ENCODE measurements around the gene SSBP2. TPM values are rescaled to one million over a fixed set of nuclear protein-coding genes. Genes with fewer than 3 reads are reported as not detected.

SSBP2 gene
- total and polyA plus RNA-seq, 5 donors from 2014 or later, result 17.6 to 43.0 (median 37.4) TPM

GRCh38 chr5:81558188-81558587, 192.7 kb downstream of the SSBP2 start:
- ATAC-seq (ENCODE audit: low read depth in 2 of 2), result no peak
- Mint-ChIP-seq H3K27me3 (no peaks in the 10 kb centered on the region), H3K36me3 (no peaks in the 10 kb centered on the region), H3K27ac (no peak overlapping the region), H3K9me3 (peaks cover 0 to 3% (median 0%) of the 10 kb centered on the region in 7 donors), H3K4me1 (peaks cover 6 to 20% (median 11%) of the 10 kb centered on the region in 4 donors), H3K4me3 (no peak overlapping the region)
- Histone ChIP-seq H3K9me3 (ENCODE audit: control insufficient read depth in 2 of 2, low read length in 2 of 2) (no peaks in the 10 kb centered on the region), H3K36me3 (ENCODE audit: control insufficient read depth, insufficient read depth, low read length) (no peaks in the 10 kb centered on the region), H3K4me3 (ENCODE audit: low read depth, low read length) (no peak overlapping the region), H3K27ac (ENCODE audit: insufficient read depth, low read length, poor library complexity, severe bottlenecking) (no peak overlapping the region), H3K27me3 (ENCODE audit: control insufficient read depth, insufficient read depth, low read length) (no peaks in the 10 kb centered on the region), H3K4me1 (ENCODE audit: control insufficient read depth, insufficient read depth, low read length, poor library complexity, severe bottlenecking) (no peaks in the 10 kb centered on the region)
- DNase-seq, result no peak

- H3K27ac Mint-ChIP-seq, result no peak overlapping the region
- ATAC-seq (ENCODE audit: low read depth in 2 of 2) (no peak), DNase-seq (no peak)
- peaks cover 0 to 2% (median 0%) of the 10 kb centered on the region in 7 donors for H3K9me3 Mint-ChIP-seq
- H3K36me3 Mint-ChIP-seq, result no peaks in the 10 kb centered on the region
- no peak overlapping the region for H3K27ac ChIP-seq (ENCODE audit: insufficient read depth, low read length, poor library complexity, severe bottlenecking)
- H3K27me3 ChIP-seq (ENCODE audit: control insufficient read depth, insufficient read depth, low read length), result no peaks in the 10 kb centered on the region
- no peak overlapping the region for H3K4me3 Mint-ChIP-seq
- no peaks in the 10 kb centered on the region for H3K36me3 ChIP-seq (ENCODE audit: control insufficient read depth, insufficient read depth, low read length)
- no peaks in the 10 kb centered on the region for H3K4me1 ChIP-seq (ENCODE audit: control insufficient read depth, insufficient read depth, low read length, poor library complexity, severe bottlenecking)
- no peaks in the 10 kb centered on the region for H3K27me3 Mint-ChIP-seq
- no peak overlapping the region for H3K4me3 ChIP-seq (ENCODE audit: low read depth, low read length)
- no peaks in the 10 kb centered on the region for H3K9me3 ChIP-seq (ENCODE audit: control insufficient read depth in 2 of 2, low read length in 2 of 2)
- H3K4me1 Mint-ChIP-seq, result peaks cover 6 to 20% (median 11%) of the 10 kb centered on the region in 4 donors
Observed at GRCh38 chr5:81556809-81557208, 194.1 kb downstream of the SSBP2 start.

GRCh38 chr5:81555865-81556264, 195.0 kb downstream of the SSBP2 start:
- H3K36me3 Mint-ChIP-seq, result no peaks in the 10 kb centered on the region
- no peak overlapping the region for H3K27ac Mint-ChIP-seq
- no peaks in the 10 kb centered on the region for H3K27me3 ChIP-seq (ENCODE audit: control insufficient read depth, insufficient read depth, low read length)
- no peaks in the 10 kb centered on the region for H3K4me1 ChIP-seq (ENCODE audit: control insufficient read depth, insufficient read depth, low read length, poor library complexity, severe bottlenecking)
- DNase-seq (no peak), ATAC-seq (ENCODE audit: low read depth in 2 of 2) (no peak)
- peaks cover 6 to 20% (median 11%) of the 10 kb centered on the region in 4 donors for H3K4me1 Mint-ChIP-seq
- no peaks in the 10 kb centered on the region for H3K27me3 Mint-ChIP-seq
- H3K4me3 Mint-ChIP-seq, result no peak overlapping the region
- H3K27ac ChIP-seq (ENCODE audit: insufficient read depth, low read length, poor library complexity, severe bottlenecking), result no peak overlapping the region
- no peaks in the 10 kb centered on the region for H3K36me3 ChIP-seq (ENCODE audit: control insufficient read depth, insufficient read depth, low read length)
- no peaks in the 10 kb centered on the region for H3K9me3 ChIP-seq (ENCODE audit: control insufficient read depth in 2 of 2, low read length in 2 of 2)
- H3K4me3 ChIP-seq (ENCODE audit: low read depth, low read length), result no peak overlapping the region
- peaks cover 0 to 2% (median 0%) of the 10 kb centered on the region in 7 donors for H3K9me3 Mint-ChIP-seq

GRCh38 chr5:81554647-81555046, 196.2 kb downstream of the SSBP2 start:
- Mint-ChIP-seq H3K4me1 (peaks cover 6 to 20% (median 10%) of the 10 kb centered on the region in 4 donors), H3K4me3 (no peak overlapping the region), H3K27ac (no peak overlapping the region), H3K27me3 (no peaks in the 10 kb centered on the region), H3K9me3 (peaks cover 0 to 2% (median 0%) of the 10 kb centered on the region in 7 donors), H3K36me3 (peaks cover 4% of the 10 kb centered on the region)
- H3K27ac ChIP-seq (ENCODE audit: insufficient read depth, low read length, poor library complexity, severe bottlenecking), result no peak overlapping the region
- no peaks in the 10 kb centered on the region for H3K36me3 ChIP-seq (ENCODE audit: control insufficient read depth, insufficient read depth, low read length)
- no peak overlapping the region for H3K4me3 ChIP-seq (ENCODE audit: low read depth, low read length)
- no peaks in the 10 kb centered on the region for H3K4me1 ChIP-seq (ENCODE audit: control insufficient read depth, insufficient read depth, low read length, poor library complexity, severe bottlenecking)
- ATAC-seq (ENCODE audit: low read depth in 2 of 2), result no peak
- H3K27me3 ChIP-seq (ENCODE audit: control insufficient read depth, insufficient read depth, low read length), result no peaks in the 10 kb centered on the region
- no peak for DNase-seq
- H3K9me3 ChIP-seq (ENCODE audit: control insufficient read depth in 2 of 2, low read length in 2 of 2), result no peaks in the 10 kb centered on the region

- H3K27ac ChIP-seq (ENCODE audit: insufficient read depth, low read length, poor library complexity, severe bottlenecking), result no peak overlapping the region
- H3K4me1 Mint-ChIP-seq, result peaks cover 6 to 19% (median 10%) of the 10 kb centered on the region in 4 donors
- ATAC-seq (ENCODE audit: low read depth in 2 of 2) (no peak), DNase-seq (no peak)
- no peaks in the 10 kb centered on the region for H3K9me3 ChIP-seq (ENCODE audit: control insufficient read depth in 2 of 2, low read length in 2 of 2)
- H3K27me3 Mint-ChIP-seq, result no peaks in the 10 kb centered on the region
- H3K36me3 ChIP-seq (ENCODE audit: control insufficient read depth, insufficient read depth, low read length), result no peaks in the 10 kb centered on the region
- H3K36me3 Mint-ChIP-seq, result peaks cover 4% of the 10 kb centered on the region
- peak overlapping the region in 2 of 3 donors; percentile 15 to 68 for H3K27ac Mint-ChIP-seq
- H3K4me3 Mint-ChIP-seq, result no peak overlapping the region
- no peaks in the 10 kb centered on the region for H3K27me3 ChIP-seq (ENCODE audit: control insufficient read depth, insufficient read depth, low read length)
- H3K4me1 ChIP-seq (ENCODE audit: control insufficient read depth, insufficient read depth, low read length, poor library complexity, severe bottlenecking), result no peaks in the 10 kb centered on the region
- peaks cover 0 to 3% (median 0%) of the 10 kb centered on the region in 7 donors for H3K9me3 Mint-ChIP-seq
- no peak overlapping the region for H3K4me3 ChIP-seq (ENCODE audit: low read depth, low read length)
Observed at GRCh38 chr5:81553567-81554212, 197.2 kb downstream of the SSBP2 start.

- H3K4me1 Mint-ChIP-seq, result peaks cover 6 to 12% (median 7%) of the 10 kb centered on the region in 4 donors
- no peak overlapping the region for H3K4me3 Mint-ChIP-seq
- H3K36me3 Mint-ChIP-seq, result peaks cover 4% of the 10 kb centered on the region
- ATAC-seq (ENCODE audit: low read depth in 2 of 2) (no peak), DNase-seq (no peak)
- H3K9me3 Mint-ChIP-seq, result peaks cover 0 to 3% (median 0%) of the 10 kb centered on the region in 7 donors
- no peak overlapping the region for H3K27ac ChIP-seq (ENCODE audit: insufficient read depth, low read length, poor library complexity, severe bottlenecking)
- H3K27me3 Mint-ChIP-seq, result no peaks in the 10 kb centered on the region
- H3K27ac Mint-ChIP-seq, result no peak overlapping the region
- no peaks in the 10 kb centered on the region for H3K4me1 ChIP-seq (ENCODE audit: control insufficient read depth, insufficient read depth, low read length, poor library complexity, severe bottlenecking)
- no peaks in the 10 kb centered on the region for H3K36me3 ChIP-seq (ENCODE audit: control insufficient read depth, insufficient read depth, low read length)
- H3K9me3 ChIP-seq (ENCODE audit: control insufficient read depth in 2 of 2, low read length in 2 of 2), result no peaks in the 10 kb centered on the region
- no peak overlapping the region for H3K4me3 ChIP-seq (ENCODE audit: low read depth, low read length)
- no peaks in the 10 kb centered on the region for H3K27me3 ChIP-seq (ENCODE audit: control insufficient read depth, insufficient read depth, low read length)
Observed at GRCh38 chr5:81552852-81553566, 197.9 kb downstream of the SSBP2 start.

- H3K27me3 Mint-ChIP-seq, result no peaks in the 10 kb centered on the region
- Histone ChIP-seq H3K9me3 (ENCODE audit: control insufficient read depth in 2 of 2, low read length in 2 of 2) (no peaks in the 10 kb centered on the region), H3K36me3 (ENCODE audit: control insufficient read depth, insufficient read depth, low read length) (no peaks in the 10 kb centered on the region), H3K4me3 (ENCODE audit: low read depth, low read length) (no peak overlapping the region), H3K4me1 (ENCODE audit: control insufficient read depth, insufficient read depth, low read length, poor library complexity, severe bottlenecking) (no peaks in the 10 kb centered on the region), H3K27ac (ENCODE audit: insufficient read depth, low read length, poor library complexity, severe bottlenecking) (no peak overlapping the region), H3K27me3 (ENCODE audit: control insufficient read depth, insufficient read depth, low read length) (no peaks in the 10 kb centered on the region)
- H3K9me3 Mint-ChIP-seq, result peaks cover 0 to 2% (median 0%) of the 10 kb centered on the region in 7 donors
- ATAC-seq (ENCODE audit: low read depth in 2 of 2) (no peak), DNase-seq (no peak)
- peaks cover 4 to 11% (median 5%) of the 10 kb centered on the region in 4 donors for H3K4me1 Mint-ChIP-seq
- H3K27ac Mint-ChIP-seq, result no peak overlapping the region
- no peak overlapping the region for H3K4me3 Mint-ChIP-seq
- peaks cover 4% of the 10 kb centered on the region for H3K36me3 Mint-ChIP-seq
Observed at GRCh38 chr5:81549123-81549522, 201.8 kb downstream of the SSBP2 start.
